Activated CD4-positive, alpha-beta T cell treated with anti-CD3 and anti-CD28 coated beads, Interleukin-10, Interleukin-2, amounts not matched to agents 100 ng/mL and 50 ng/mL, durations not matched to agents 16 hours and 8 hours (primary cell): ENCODE results near the gene TRIM69.
A peak's percentile ranks its signal among the peaks of the same experiment; 100 is the strongest.
"Not testable (repeated sequence)": the region's sequence is repeated elsewhere in the genome, so short reads cannot be mapped to it uniquely, and the experiment has no call there.

ENCODE experiments used
- DNase-seq: peaks from one replicate; pipeline ENCODE4 v3.0.0-alpha.2; 2020

The TRIM69 gene

GRCh38 chr15:44753345-44753744 lies 17.0 kb downstream of the TRIM69 start:
- DNase-seq = no peak

GRCh38 chr15:44763187-44763586 lies 26.9 kb downstream of the TRIM69 start:
- DNase-seq = no peak

- DNase-seq = no peak
Observed at GRCh38 chr15:44763848-44764247, 27.5 kb downstream of the TRIM69 start.

- no peak for DNase-seq
Observed at GRCh38 chr15:44765036-44765435, 28.7 kb downstream of the TRIM69 start.

- DNase-seq = no peak
Observed at GRCh38 chr15:44769521-44769920, 33.2 kb downstream of the TRIM69 start.

- DNase-seq = not testable (repeated sequence)
Observed at GRCh38 chr15:44770715-44771114, 34.4 kb downstream of the TRIM69 start.

- no peak for DNase-seq
Observed at GRCh38 chr15:44775953-44776352, 39.6 kb downstream of the TRIM69 start.

GRCh38 chr15:44779761-44780160 lies 43.4 kb downstream of the TRIM69 start:
- DNase-seq = no peak

GRCh38 chr15:44780608-44781007 lies 44.3 kb downstream of the TRIM69 start:
- no peak for DNase-seq

- no peak for DNase-seq
Observed at GRCh38 chr15:44781128-44781810, 44.9 kb downstream of the TRIM69 start.

GRCh38 chr15:44782516-44782915 lies 46.2 kb downstream of the TRIM69 start:
- no peak for DNase-seq

- not testable (repeated sequence) for DNase-seq
Observed at GRCh38 chr15:44784918-44785274, 48.6 kb downstream of the TRIM69 start.

- peak; percentile 65 for DNase-seq
Observed at GRCh38 chr15:44788748-44789147, 52.4 kb downstream of the TRIM69 start.

- DNase-seq = no peak
Observed at GRCh38 chr15:44790215-44790614, 53.9 kb downstream of the TRIM69 start.

GRCh38 chr15:44790656-44791055 lies 54.3 kb downstream of the TRIM69 start:
- DNase-seq = no peak

- DNase-seq = no peak
Observed at GRCh38 chr15:44792715-44793114, 56.4 kb downstream of the TRIM69 start.

- DNase-seq = no peak
Observed at GRCh38 chr15:44794072-44794471, 57.7 kb downstream of the TRIM69 start.

GRCh38 chr15:44796508-44796907 lies 60.2 kb downstream of the TRIM69 start:
- DNase-seq = no peak

GRCh38 chr15:44798826-44799225 lies 62.5 kb downstream of the TRIM69 start:
- DNase-seq = no peak

- no peak for DNase-seq
Observed at GRCh38 chr15:44801364-44801763, 65.0 kb downstream of the TRIM69 start.

- no peak for DNase-seq
Observed at GRCh38 chr15:44801797-44802196, 65.5 kb downstream of the TRIM69 start.

GRCh38 chr15:44802336-44802735 lies 66.0 kb downstream of the TRIM69 start:
- DNase-seq = peak; percentile 37

GRCh38 chr15:44804298-44805046 lies 68.1 kb downstream of the TRIM69 start:
- no peak for DNase-seq

GRCh38 chr15:44808557-44808956 lies 72.2 kb downstream of the TRIM69 start:
- DNase-seq = no peak

GRCh38 chr15:44810237-44810636 lies 73.9 kb downstream of the TRIM69 start:
- no peak for DNase-seq
